HG02943 (cell line): ENCODE data around the gene RPS6KB1.
A peak's percentile ranks its signal among the peaks of the same experiment; 100 is the strongest.
"Not testable (repeated sequence)": the region's sequence is repeated elsewhere in the genome, so short reads cannot be mapped to it uniquely, and the experiment has no call there.

Source experiments
- ATAC-seq: cut with Tn5 transposase; IDR thresholded peaks from one replicate; pipeline ENCODE4 v1.9.1; 2021; ENCODE audit warnings: mild to moderate bottlenecking, low read depth, moderate library complexity; ENCODE audit not compliant: unreplicated experiment

The RPS6KB1 gene

DNA sequence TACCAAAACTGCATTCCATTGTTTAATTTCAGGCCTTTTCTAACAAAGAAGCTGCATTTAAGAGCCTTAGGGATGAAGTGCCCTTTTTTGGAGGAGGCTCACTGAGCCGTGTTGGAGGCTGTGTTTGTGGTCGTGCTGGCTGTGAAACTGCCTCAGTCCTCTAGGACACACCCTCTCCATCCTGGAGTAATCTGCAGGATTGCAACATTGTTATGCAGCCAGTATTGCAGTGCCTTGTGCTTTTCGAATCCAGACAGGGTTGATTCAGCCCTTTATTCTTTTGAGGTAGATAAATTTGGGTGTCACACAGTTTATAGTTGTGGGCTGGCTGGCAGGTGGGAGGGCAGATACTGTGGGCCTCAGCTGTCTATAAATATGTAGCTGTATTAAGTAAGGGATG is 37.8 kb downstream of the RPS6KB1 start:
- not testable (repeated sequence) for ATAC-seq

GRCh38 chr17:59933317-59933716 is 40.4 kb downstream of the RPS6KB1 start:
- not testable (repeated sequence) for ATAC-seq

GRCh38 chr17:59940697-59941096 is 47.8 kb downstream of the RPS6KB1 start:
- not testable (repeated sequence) for ATAC-seq

GRCh38 chr17:59941131-59941530 is 48.2 kb downstream of the RPS6KB1 start:
- ATAC-seq, result no peak

GRCh38 chr17:59946433-59946832 is 53.5 kb downstream of the RPS6KB1 start:
- ATAC-seq, result not testable (repeated sequence)

DNA sequence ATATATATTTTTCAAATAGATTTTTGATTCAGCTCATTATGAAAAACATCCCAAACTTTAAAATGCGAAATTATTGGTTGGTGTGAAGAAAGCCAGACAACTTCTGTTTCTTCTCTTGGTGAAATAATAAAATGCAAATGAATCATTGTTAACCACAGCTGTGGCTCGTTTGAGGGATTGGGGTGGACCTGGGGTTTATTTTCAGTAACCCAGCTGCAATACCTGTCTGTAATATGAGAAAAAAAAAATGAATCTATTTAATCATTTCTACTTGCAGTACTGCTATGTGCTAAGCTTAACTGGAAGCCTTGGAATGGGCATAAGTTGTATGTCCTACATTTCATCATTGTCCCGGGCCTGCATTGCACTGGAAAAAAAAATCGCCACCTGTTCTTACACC is 54.4 kb downstream of the RPS6KB1 start:
- ATAC-seq, result not testable (repeated sequence)

DNA sequence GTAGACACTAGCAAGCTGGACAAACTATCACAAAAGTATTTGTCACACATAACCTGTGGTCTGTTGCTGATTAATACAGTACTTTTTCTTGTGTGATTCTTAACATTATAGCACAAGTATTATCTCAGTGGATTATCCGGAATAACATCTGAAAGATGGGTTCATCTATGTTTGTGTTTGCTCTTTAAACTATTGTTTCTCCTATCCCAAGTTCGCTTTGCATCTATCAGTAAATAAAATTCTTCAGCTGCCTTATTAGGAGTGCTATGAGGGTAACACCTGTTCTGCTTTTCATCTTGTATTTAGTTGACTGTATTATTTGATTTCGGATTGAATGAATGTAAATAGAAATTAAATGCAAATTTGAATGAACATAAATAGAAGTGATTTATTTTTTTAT is 57.1 kb downstream of the RPS6KB1 start:
- no peak for ATAC-seq

- no peak for ATAC-seq
Observed at GRCh38 chr17:59954856-59955255, 61.9 kb downstream of the RPS6KB1 start.

- ATAC-seq, result not testable (repeated sequence)
Observed at GRCh38 chr17:59959574-59959973, 66.7 kb downstream of the RPS6KB1 start.

DNA sequence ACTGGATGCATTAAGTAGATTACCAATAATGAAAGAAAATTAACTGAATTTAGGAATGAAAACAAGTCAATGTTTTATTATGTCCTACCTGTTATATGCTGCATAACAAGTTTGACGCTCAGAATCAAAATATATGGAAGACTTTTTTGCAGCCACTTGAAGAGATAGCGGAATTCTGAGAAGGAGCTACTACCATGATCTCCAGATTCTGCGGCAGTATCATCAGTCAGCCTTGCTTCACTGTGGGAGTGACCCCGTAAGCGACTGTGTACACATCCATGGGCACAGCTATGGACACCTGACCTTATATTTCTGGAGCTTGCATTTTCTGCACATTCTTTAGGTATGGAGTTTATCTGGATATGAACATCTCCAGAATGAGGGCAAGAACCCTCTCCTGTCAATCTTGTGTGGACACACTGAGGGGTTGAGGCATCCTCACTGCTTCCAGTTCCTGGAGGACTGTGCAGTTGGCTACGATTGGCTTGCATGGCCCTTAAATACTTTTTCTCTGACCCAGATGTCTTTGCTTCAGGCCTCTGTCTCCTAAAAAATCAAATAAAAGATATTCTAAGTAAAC is 69.9 kb downstream of the RPS6KB1 start:
- ATAC-seq, result no peak

- peak; percentile 46 for ATAC-seq
Observed at GRCh38 chr17:59963738-59964481, 71.0 kb downstream of the RPS6KB1 start.

DNA sequence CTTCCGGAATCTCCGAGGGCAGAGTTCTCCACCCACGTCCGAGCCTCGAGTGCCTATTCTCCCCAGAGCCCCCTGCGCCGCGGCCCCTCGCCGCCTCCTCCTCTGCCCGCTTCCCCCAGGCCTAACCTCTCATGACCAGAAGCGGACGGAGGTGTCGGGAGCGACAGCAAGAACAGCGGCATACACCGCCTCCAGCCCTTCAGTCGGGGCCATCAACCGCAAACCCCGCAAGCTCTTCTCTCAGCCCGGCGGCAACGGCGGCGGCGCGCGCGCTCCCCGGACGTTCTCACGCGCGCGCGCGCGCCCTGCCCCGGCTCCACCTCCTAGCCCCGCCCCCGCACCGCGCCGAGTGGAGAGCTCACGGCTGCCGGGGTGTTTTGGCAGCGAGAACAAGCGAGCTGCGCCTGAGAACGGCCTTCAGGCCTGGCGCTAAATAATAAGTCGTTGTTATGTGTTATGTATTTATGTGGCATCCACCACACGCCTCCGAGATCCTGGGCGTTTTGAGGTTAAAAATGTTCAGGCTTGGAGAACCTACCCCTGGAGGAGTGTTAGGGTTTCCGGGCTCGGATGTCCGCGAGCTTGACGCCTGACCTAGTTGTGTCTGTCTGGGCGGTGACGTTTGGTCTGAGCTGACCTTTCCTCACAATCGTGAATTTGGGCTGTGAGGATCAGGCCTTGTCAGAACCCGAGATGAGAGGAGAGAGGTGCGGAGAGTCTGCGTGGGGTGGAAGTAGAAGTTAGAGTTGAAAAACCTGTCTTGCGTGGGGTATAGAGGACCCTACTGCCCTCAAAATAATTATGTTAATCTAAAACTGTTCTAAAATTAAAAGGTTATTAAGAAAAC is 71.8 kb downstream of the RPS6KB1 start, which contains the start of gene RNFT1:
RNFT1 (minus strand) TSS at position 259 of the 847 bp plus-strand sequence; CDS start at position 182, 77 bp downstream.
- peak; percentile 62 for ATAC-seq

GRCh38 chr17:59971771-59972170 is 78.8 kb downstream of the RPS6KB1 start:
- ATAC-seq, result not testable (repeated sequence)

DNA sequence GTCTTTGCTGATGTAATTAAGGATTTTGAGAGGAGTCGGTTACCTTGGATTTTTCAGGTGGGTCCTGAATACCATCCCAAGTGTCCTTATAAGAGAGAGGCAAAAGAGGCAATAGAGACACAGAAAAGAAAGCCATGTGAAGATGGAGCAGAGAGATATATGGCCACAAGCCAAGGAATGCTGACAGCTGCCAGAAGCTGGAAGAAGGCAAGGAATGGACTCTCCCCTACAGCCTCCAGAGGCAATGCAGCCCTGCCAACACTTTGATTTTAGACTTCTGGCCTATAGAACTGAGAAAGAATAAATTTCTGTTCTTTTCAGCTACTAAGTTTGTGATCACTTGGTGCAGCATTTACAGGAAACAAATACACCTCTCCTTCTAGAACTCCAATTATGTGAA is 79.9 kb downstream of the RPS6KB1 start:
- no peak for ATAC-seq

GRCh38 chr17:59973483-59973882 is 80.6 kb downstream of the RPS6KB1 start:
- not testable (repeated sequence) for ATAC-seq

DNA sequence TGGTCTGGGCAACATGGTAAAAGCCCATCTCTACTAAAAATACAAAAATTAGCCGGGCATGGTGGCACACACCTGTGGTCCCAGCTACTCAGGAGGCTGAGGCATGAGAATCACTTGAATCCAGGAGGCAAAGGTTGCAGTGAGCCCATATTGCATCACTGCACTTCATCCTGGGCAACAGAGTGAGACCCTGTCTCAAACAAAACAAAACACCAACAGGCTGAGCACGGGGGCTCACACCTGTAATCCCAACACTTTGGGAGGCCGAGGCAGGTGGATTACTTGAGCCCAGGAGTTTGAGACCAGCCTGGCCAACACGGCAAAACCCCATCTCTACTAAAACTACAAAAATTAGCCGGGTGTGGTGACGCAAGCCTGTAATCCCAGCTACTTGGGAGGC is 82.2 kb downstream of the RPS6KB1 start:
- ATAC-seq, result not testable (repeated sequence)

DNA sequence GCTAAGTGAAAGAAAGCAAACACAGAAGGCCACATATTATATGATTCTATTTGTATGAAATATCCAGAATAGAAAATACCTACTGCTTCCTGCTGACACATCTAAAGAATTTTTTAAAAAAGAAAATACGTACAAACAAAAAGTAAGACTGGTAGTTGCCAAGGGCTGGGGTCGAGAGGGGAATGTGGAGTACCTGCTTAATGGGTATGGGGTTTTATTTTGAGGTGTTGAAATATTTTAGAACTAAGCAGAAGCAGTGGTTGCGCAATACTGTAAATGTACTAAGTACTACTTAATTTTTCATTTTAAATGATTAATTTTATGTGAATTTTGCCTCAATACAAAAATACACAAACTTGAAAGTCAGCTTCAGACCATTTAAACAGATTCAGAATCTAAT is 103.7 kb downstream of the RPS6KB1 start:
- ATAC-seq, result not testable (repeated sequence)
